ENCODE data around the gene PRR30.

Gene PRR30

DNA sequence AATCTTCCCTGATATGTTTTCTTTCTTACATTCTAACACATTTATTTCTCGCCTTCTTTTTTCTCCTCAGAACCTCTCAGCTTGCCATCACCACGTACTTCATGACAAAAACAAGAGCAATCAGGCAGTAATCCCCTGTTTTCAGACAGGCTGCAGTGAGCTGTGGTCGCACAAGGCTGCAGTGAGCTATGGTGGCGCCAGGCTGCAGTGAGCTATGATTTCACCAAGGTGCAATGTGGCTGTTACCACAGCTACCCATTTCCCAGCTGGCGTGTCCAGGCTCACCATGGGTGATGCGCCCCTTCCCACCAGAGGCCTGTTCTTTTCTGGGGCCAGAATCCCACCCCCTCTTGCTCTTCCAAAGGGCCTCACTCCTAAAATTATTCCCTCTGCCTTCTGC is 35.4 kb upstream of the PRR30 start:
- H3K4me2 ChIP-seq (ENCODE audit: low read length) = no peak overlapping the region
- H3K4me3 ChIP-seq (ENCODE audit: low read depth, low read length, poor library complexity, severe bottlenecking) = no peak overlapping the region
- H3K9me2 ChIP-seq (ENCODE audit: low read depth, low read length) = no peaks in the 10 kb centered on the region
- no peaks in the 10 kb centered on the region for H3K36me3 ChIP-seq (ENCODE audit: insufficient read depth, low read length)
- H3K27me3 ChIP-seq (ENCODE audit: insufficient read depth, low read length) = no peaks in the 10 kb centered on the region
- no peaks in the 10 kb centered on the region for H3K9me3 ChIP-seq (ENCODE audit: low read length)
- H3F3A ChIP-seq (ENCODE audit: insufficient read depth, low read length) = no peaks in the 10 kb centered on the region
- no peak overlapping the region for H3K27ac ChIP-seq (ENCODE audit: low read depth, low read length, poor library complexity, severe bottlenecking)
- TF ChIP-seq CTCF (IDR thresholded peaks at IDR 0.05; ENCODE audit: low read length) (no peak), EZH2 (IDR thresholded peaks at IDR 0.05; ENCODE audit: borderline replicate concordance, low read length) (no peak)
- no peak overlapping the region for H3K9ac ChIP-seq (ENCODE audit: low read length)
- peaks cover 8% of the 10 kb centered on the region for H3K4me1 ChIP-seq (ENCODE audit: insufficient read depth, low read length, severe bottlenecking)
- no peak overlapping the region for H2AFZ ChIP-seq (ENCODE audit: low read length)
- no peaks in the 10 kb centered on the region for H3K79me2 ChIP-seq (ENCODE audit: insufficient read depth, low read length)
- H4K20me1 ChIP-seq (ENCODE audit: insufficient read depth, low read length) = no peaks in the 10 kb centered on the region

DNA sequence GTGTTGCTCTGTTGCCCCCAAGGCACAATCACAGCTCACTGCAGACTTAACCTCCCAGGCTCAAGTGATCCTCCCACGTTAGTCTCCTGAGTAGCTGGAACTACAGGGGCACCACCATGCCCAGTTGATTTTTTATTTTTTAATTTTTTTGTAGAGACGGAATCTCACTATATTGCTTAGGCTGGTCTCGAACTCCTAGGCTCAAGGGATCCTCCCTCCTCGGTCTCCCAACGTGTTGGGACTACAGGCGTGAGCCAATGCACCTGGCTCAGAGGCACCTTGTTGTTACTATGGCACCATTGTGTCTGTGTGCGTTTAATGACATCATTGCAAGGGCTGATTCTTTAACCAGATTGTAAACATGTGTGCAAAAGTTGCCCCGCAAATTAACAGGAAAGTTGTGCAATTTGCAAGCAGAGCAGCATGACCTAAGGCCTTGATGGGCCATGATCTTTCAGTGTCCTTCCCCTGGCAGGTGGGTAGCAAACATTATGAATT is 32.2 kb upstream of the PRR30 start:
- no peak overlapping the region for H3K9ac ChIP-seq (ENCODE audit: low read length)
- H3K79me2 ChIP-seq (ENCODE audit: insufficient read depth, low read length) = no peaks in the 10 kb centered on the region
- no peak overlapping the region for H2AFZ ChIP-seq (ENCODE audit: low read length)
- H3K4me1 ChIP-seq (ENCODE audit: insufficient read depth, low read length, severe bottlenecking) = peaks cover 8% of the 10 kb centered on the region
- no peak overlapping the region for H3K27ac ChIP-seq (ENCODE audit: low read depth, low read length, poor library complexity, severe bottlenecking)
- H3K4me2 ChIP-seq (ENCODE audit: low read length) = no peak overlapping the region
- no peaks in the 10 kb centered on the region for H3K9me2 ChIP-seq (ENCODE audit: low read depth, low read length)
- no peak for TF ChIP-seq CTCF (IDR thresholded peaks at IDR 0.05; ENCODE audit: low read length)
- TF ChIP-seq EZH2 (IDR thresholded peaks at IDR 0.05; ENCODE audit: borderline replicate concordance, low read length) = no peak
- H3K9me3 ChIP-seq (ENCODE audit: low read length) = no peaks in the 10 kb centered on the region
- no peaks in the 10 kb centered on the region; the same call in 1 of the 2 replicates for H3K36me3 ChIP-seq (ENCODE audit: insufficient read depth, low read length)
- no peaks in the 10 kb centered on the region for H3K27me3 ChIP-seq (ENCODE audit: insufficient read depth, low read length)
- no peak overlapping the region for H3K4me3 ChIP-seq (ENCODE audit: low read depth, low read length, poor library complexity, severe bottlenecking)
- no peaks in the 10 kb centered on the region for H3F3A ChIP-seq (ENCODE audit: insufficient read depth, low read length)
- no peaks in the 10 kb centered on the region for H4K20me1 ChIP-seq (ENCODE audit: insufficient read depth, low read length)

DNA sequence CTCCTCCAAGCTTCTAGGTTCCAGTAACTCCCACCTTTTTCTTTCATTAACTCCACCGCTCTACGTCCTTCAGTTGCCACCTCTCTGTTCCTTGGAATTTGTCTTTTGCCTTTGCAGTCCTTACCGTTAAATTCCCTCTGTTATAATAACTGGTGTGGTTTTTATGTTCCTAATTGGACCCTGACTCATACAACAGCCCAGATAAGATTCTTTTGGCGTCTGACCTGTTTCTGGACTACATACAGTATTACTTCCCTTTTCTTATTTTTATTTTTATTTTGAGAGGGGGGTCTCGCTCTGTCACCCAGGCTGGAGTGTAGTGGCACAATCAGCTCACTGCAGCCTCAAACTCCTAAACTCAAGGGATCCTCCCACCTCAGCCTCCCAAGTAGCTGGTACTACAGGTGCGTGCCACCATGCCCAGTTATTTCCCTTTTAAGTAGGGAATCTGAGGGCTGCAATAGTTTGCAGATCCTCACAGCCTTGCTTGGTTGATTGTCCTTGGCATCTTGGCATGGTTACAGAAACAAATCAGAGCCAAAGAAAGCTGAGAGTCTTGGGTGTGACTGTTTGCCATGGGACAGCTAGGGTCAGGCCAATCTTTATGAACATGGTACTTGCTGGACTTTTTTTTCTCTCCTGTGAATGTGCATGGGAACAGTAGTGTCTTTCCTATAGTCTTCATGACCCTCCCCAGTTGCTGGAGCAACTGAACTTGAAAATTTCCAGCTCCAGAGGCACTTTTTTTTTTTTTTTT is 31.5 kb upstream of the PRR30 start:
- Histone ChIP-seq H2AFZ (ENCODE audit: low read length) (no peak overlapping the region), H3K4me2 (ENCODE audit: low read length) (peak overlapping the region; percentile 54), H3K4me3 (ENCODE audit: low read depth, low read length, poor library complexity, severe bottlenecking) (peak overlapping the region; percentile 37)

More for the DNA sequence above, 31.5 kb upstream of the PRR30 start:
- H3K9me2 ChIP-seq (ENCODE audit: low read depth, low read length) = no peaks in the 10 kb centered on the region
- H3K4me1 ChIP-seq (ENCODE audit: insufficient read depth, low read length, severe bottlenecking) = peaks cover 8% of the 10 kb centered on the region
- no peak overlapping the region; the same call in 1 of the 2 replicates for H3K9ac ChIP-seq (ENCODE audit: low read length)
- no peaks in the 10 kb centered on the region for H3K9me3 ChIP-seq (ENCODE audit: low read length)
- H3K27ac ChIP-seq (ENCODE audit: low read depth, low read length, poor library complexity, severe bottlenecking) = no peak overlapping the region
- no peaks in the 10 kb centered on the region for H3K79me2 ChIP-seq (ENCODE audit: insufficient read depth, low read length)
- no peaks in the 10 kb centered on the region for H4K20me1 ChIP-seq (ENCODE audit: insufficient read depth, low read length)
- H3K36me3 ChIP-seq (ENCODE audit: insufficient read depth, low read length) = no peaks in the 10 kb centered on the region; the same call in 1 of the 2 replicates
- no peaks in the 10 kb centered on the region for H3K27me3 ChIP-seq (ENCODE audit: insufficient read depth, low read length)
- no peaks in the 10 kb centered on the region for H3F3A ChIP-seq (ENCODE audit: insufficient read depth, low read length)
- TF ChIP-seq CTCF (IDR thresholded peaks at IDR 0.05; ENCODE audit: low read length) (no peak), EZH2 (IDR thresholded peaks at IDR 0.05; ENCODE audit: borderline replicate concordance, low read length) (no peak)

All from OCI-LY1 (cell line).